Hepatocyte (in vitro differentiated cells): ENCODE results near the gene LYSMD2.

ENCODE experiments used
- EZH2 ChIP-seq: fragments of 200-600 bp; sonication (generic); IDR thresholded peaks from 2 replicates; pipeline ENCODE4 v1.6.1; 2016; ENCODE audit warnings: antibody characterized with exemption, mild to moderate bottlenecking, borderline replicate concordance
- EZH2phosphoT487 ChIP-seq: fragments of 200-600 bp; sonication (generic); IDR thresholded peaks from one replicate; pipeline ENCODE4 v1.6.1; 2018; ENCODE audit warnings: antibody characterized with exemption, mild to moderate bottlenecking, low read depth, moderate library complexity; ENCODE audit not compliant: unreplicated experiment, severe bottlenecking
- TF ChIP-seq, protein P1 (sequence below): fragments of 200-600 bp; sonication (generic); IDR thresholded peaks from 2 replicates; pipeline ENCODE4 v1.5.1; 2016; ENCODE audit warnings: antibody characterized with exemption, mild to moderate bottlenecking; ENCODE audit not compliant: poor library complexity

DNA sequence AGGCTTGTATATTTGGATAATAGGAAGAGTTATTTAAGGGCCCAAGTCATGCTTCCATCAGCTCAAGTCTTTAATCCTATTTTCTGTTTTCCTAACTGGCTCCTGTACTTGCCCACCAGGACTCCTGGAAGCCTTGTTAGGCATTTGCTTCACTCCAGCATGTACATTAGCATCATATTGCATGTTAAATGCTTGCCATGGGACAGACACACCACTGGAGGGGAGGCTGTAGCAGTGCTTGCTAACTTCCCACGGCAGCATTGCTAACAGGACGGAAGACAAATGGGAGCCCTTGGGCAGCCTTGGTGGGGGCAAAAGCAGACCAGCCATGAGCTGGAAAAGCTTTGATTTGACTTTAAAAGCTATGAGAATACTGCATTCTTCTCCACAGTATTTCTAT is 20.0 kb upstream of the LYSMD2 start:
- TF ChIP-seq EZH2phosphoT487 = no peak
- TF ChIP-seq, protein P1, sequence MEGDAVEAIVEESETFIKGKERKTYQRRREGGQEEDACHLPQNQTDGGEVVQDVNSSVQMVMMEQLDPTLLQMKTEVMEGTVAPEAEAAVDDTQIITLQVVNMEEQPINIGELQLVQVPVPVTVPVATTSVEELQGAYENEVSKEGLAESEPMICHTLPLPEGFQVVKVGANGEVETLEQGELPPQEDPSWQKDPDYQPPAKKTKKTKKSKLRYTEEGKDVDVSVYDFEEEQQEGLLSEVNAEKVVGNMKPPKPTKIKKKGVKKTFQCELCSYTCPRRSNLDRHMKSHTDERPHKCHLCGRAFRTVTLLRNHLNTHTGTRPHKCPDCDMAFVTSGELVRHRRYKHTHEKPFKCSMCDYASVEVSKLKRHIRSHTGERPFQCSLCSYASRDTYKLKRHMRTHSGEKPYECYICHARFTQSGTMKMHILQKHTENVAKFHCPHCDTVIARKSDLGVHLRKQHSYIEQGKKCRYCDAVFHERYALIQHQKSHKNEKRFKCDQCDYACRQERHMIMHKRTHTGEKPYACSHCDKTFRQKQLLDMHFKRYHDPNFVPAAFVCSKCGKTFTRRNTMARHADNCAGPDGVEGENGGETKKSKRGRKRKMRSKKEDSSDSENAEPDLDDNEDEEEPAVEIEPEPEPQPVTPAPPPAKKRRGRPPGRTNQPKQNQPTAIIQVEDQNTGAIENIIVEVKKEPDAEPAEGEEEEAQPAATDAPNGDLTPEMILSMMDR = no peak
- no peak for TF ChIP-seq EZH2
